Islet of Langerhans (tissue), 1 donor: ENCODE results near the gene CCL21.
A peak's percentile ranks its signal among the peaks of the same experiment; 100 is the strongest.
"Not testable (repeated sequence)": the region's sequence is repeated elsewhere in the genome, so short reads cannot be mapped to it uniquely, and the experiment has no call there.

Experiments
- FAIRE-seq: peaks from one replicate; lab custom pipeline; 2011; peaks lifted over from hg19 to GRCh38; lab: Jason Lieb, UNC

Gene CCL21

GRCh38 chr9:34710023-34710422 is at the start of gene CCL21:
Gene CCL21 (minus strand): TSS chr9:34710136. CDS start chr9:34710066, 70 bp downstream.
- no peak for FAIRE-seq

GRCh38 chr9:34759432-34760134 is 49.6 kb upstream of the CCL21 start:
- FAIRE-seq: no peak

- FAIRE-seq: not testable (repeated sequence)
Observed at GRCh38 chr9:34750320-34750719, 40.4 kb upstream of the CCL21 start.

- no peak for FAIRE-seq
Observed at GRCh38 chr9:34746526-34746925, 36.6 kb upstream of the CCL21 start.

GRCh38 chr9:34744295-34745221 is 34.6 kb upstream of the CCL21 start:
- peak; percentile 51 for FAIRE-seq

GRCh38 chr9:34742710-34743109 is 32.8 kb upstream of the CCL21 start:
- no peak for FAIRE-seq

- no peak for FAIRE-seq
Observed at GRCh38 chr9:34741628-34742027, 31.7 kb upstream of the CCL21 start.

GRCh38 chr9:34740176-34740575 is 30.2 kb upstream of the CCL21 start:
- not testable (repeated sequence) for FAIRE-seq

- no peak for FAIRE-seq
Observed at GRCh38 chr9:34737677-34738260, 27.8 kb upstream of the CCL21 start.

- no peak for FAIRE-seq
Observed at GRCh38 chr9:34734720-34735119, 24.8 kb upstream of the CCL21 start.

- no peak for FAIRE-seq
Observed at GRCh38 chr9:34732886-34733285, 22.9 kb upstream of the CCL21 start.

- no peak for FAIRE-seq
Observed at GRCh38 chr9:34732478-34732877, 22.5 kb upstream of the CCL21 start.

- no peak for FAIRE-seq
Observed at GRCh38 chr9:34723141-34723540, 13.2 kb upstream of the CCL21 start.

- not testable (repeated sequence) for FAIRE-seq
Observed at GRCh38 chr9:34719769-34720025, 9.8 kb upstream of the CCL21 start.

- no peak for FAIRE-seq
Observed at GRCh38 chr9:34719021-34719768, 9.3 kb upstream of the CCL21 start.

GRCh38 chr9:34717996-34718614 is 8.2 kb upstream of the CCL21 start:
- no peak for FAIRE-seq

- no peak for FAIRE-seq
Observed at GRCh38 chr9:34716711-34717110, 6.8 kb upstream of the CCL21 start.

- no peak for FAIRE-seq
Observed at GRCh38 chr9:34715639-34716215, 5.8 kb upstream of the CCL21 start.

- FAIRE-seq: no peak
Observed at GRCh38 chr9:34714007-34714406, 4.1 kb upstream of the CCL21 start.

GRCh38 chr9:34712140-34712539 is 2.2 kb upstream of the CCL21 start:
- FAIRE-seq: peak; percentile 74

- FAIRE-seq: no peak
Observed at GRCh38 chr9:34709196-34709978, 549 bp downstream of the CCL21 start.
